IgD-negative memory B cell (primary cell): ENCODE data around the gene LCE3C. TPM values are rescaled to one million over a fixed set of nuclear protein-coding genes. Genes with fewer than 3 reads are reported as not detected.
"Not testable (repeated sequence)": the region's sequence is repeated elsewhere in the genome, so short reads cannot be mapped to it uniquely, and the experiment has no call there.

ENCODE experiments used
- H3K27ac Mint-ChIP-seq, 3 donors: one replicate each; pipeline ENCODE4 v1.8.0; 2020 to 2022; ENCODE audit warnings: mild to moderate bottlenecking in 3 of 3, mixed read lengths in 3 of 3, moderate library complexity in 1 of 3
- H3K27me3 Mint-ChIP-seq: one replicate; pipeline ENCODE4 v1.8.0; 2021; ENCODE audit warnings: mixed read lengths
- H3K36me3 Mint-ChIP-seq: one replicate; pipeline ENCODE4 v1.8.0; 2020; ENCODE audit warnings: mild to moderate bottlenecking, mixed read lengths
- H3K4me1 Mint-ChIP-seq, 3 donors: one replicate each; pipeline ENCODE4 v1.8.0; 2020 to 2022; ENCODE audit warnings: mixed read lengths in 3 of 3, mild to moderate bottlenecking in 1 of 3
- H3K4me3 Mint-ChIP-seq, 4 donors: one replicate each; pipeline ENCODE4 v1.8.0; 2020 to 2022; ENCODE audit warnings: mild to moderate bottlenecking in 4 of 4, mixed read lengths in 4 of 4, moderate library complexity in 3 of 4
- H3K9me3 Mint-ChIP-seq, 3 donors: one replicate each; pipeline ENCODE4 v1.8.0; 2020 to 2021; ENCODE audit warnings: mixed read lengths in 3 of 3, mild to moderate bottlenecking in 1 of 3
- polyA plus RNA-seq: library from polyadenylated mRNA; unstranded; fragments of 300-500 nt; fragmentation: Illumina TruSeq; gene quantifications from one replicate; pipeline ENCODE4 v1.2.3, GENCODE V29; 2021

The LCE3C gene, protein sequence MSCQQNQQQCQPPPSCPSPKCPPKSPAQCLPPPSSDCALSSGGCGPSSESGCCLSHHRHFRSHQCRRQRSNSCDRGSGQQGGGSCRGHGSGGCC
- not detected for polyA plus RNA-seq

DNA sequence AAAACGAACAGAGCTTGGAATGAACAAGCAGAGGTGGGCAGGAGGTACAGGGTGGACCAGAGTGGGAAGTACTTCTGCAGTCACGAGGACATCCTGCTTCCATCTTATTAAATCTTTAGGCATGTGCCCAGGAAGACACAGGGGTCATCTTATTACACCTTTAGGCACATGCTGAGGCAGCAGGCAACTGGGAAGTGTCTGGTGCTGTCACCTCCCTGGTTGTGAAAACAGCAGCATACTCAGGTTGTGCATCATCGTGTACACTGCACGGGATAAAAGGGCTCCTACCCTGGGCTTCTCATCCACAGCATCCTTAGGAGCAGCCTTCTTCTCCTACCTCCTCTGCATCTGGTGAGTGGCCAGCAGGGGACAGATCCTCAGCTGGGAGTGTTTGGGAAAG lies at the start of gene LCE3C:
TSS of gene LCE3C (plus strand) at position 301 of the 400 bp plus-strand sequence. CDS start 498 bp downstream, outside the sequence.
- no peaks in the 10 kb centered on the region for H3K9me3 Mint-ChIP-seq
- H3K36me3 Mint-ChIP-seq = no peaks in the 10 kb centered on the region
- H3K27ac Mint-ChIP-seq = no peak within 1 kb of the TSS
- no peaks in the 10 kb centered on the region for H3K27me3 Mint-ChIP-seq
- H3K4me3 Mint-ChIP-seq = no peak within 1 kb of the TSS
- no peaks in the 10 kb centered on the region for H3K4me1 Mint-ChIP-seq

DNA sequence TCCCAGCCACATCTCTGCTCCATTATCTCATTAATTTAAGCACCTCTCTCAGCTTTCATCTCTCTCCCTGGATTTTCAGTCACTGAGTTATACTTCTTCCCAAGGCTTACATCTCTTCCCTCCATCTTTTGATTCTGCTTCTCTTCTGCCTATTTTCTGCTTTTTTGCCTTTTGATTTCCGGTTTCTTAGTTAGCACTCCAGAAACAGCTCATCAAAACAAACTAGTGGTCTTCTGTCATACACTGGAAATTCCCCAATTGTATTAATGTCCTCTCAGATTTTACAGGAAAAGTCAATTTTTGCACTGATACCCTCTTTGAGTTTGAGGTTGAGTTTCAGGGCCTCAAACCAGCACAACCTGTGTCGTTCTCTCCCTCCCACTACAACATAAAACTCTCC lies 34.9 kb upstream of the LCE3C start:
- Mint-ChIP-seq H3K27me3 (peaks cover 4% of the 10 kb centered on the region), H3K4me3 (no peak overlapping the region), H3K4me1 (no peaks in the 10 kb centered on the region), H3K27ac (no peak overlapping the region), H3K36me3 (peaks cover 3% of the 10 kb centered on the region), H3K9me3 (peaks cover 5 to 10% (median 6%) of the 10 kb centered on the region in 3 donors)

DNA sequence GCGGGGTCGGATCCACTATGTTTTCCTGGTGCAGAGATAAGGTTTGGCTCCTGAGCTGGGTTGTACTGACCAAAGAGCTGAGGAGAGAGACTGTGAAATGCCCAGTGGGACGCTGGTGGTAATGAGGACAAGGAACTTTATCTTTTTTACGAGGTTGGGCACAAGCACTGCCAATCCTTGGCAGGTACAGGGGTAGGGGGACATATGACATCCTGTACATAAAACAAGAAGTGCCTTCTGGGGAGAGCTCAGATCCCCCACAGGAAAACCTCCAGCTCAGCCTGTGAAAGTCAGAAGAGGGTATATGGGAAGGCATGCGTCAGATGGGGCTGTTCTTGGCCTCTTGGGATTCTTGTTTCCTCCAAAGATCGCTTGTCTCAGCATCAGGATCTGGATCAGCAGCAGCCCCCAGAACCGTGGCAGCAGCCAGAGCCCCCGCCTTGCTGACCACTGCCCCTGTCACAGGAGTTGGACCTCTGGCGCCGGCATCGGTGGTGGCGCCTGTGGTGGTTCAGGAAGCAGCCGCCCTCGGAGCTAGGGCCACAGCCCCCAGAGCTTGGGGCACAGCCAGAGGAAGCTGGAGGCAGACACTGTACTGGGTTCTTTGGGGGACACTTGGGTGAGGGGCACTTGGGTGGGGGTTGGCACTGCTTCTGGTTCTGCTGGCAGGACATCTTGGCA lies 34.4 kb upstream of the LCE3C start:
- Mint-ChIP-seq H3K4me1 (no peaks in the 10 kb centered on the region), H3K27me3 (peaks cover 4% of the 10 kb centered on the region), H3K9me3 (peaks cover 6 to 11% (median 8%) of the 10 kb centered on the region in 3 donors), H3K36me3 (peaks cover 3% of the 10 kb centered on the region), H3K4me3 (no peak overlapping the region), H3K27ac (no peak overlapping the region)

DNA sequence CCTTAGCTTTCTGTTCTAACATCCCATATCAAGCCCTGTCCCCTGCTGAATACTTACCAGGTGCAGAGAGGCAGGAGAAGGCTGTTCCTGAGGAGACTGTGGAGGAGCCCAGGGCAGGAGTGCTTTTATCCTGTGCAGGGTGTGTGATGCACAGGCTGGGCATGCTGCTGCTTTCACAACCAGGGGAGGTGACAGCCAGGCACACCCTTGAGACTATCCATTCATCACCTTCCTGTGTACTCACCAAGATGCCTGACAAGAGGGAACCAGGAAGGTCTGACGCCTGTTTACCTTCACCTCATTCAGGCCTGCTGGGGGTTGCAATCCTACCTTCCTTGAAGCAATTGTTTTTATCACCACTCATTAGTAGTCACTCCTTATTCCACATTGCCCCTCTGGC lies 33.4 kb upstream of the LCE3C start, which contains the start of gene LCE3E:
TSS of gene LCE3E (minus strand) at position 100 of the 400 bp plus-strand sequence. CDS start 572 bp downstream, outside the sequence.
- Mint-ChIP-seq H3K4me1 (no peaks in the 10 kb centered on the region), H3K27ac (no peak within 1 kb of the TSS), H3K36me3 (peaks cover 4% of the 10 kb centered on the region), H3K9me3 (peaks cover 8 to 15% (median 9%) of the 10 kb centered on the region in 3 donors), H3K4me3 (no peak within 1 kb of the TSS), H3K27me3 (peaks cover 4% of the 10 kb centered on the region)

DNA sequence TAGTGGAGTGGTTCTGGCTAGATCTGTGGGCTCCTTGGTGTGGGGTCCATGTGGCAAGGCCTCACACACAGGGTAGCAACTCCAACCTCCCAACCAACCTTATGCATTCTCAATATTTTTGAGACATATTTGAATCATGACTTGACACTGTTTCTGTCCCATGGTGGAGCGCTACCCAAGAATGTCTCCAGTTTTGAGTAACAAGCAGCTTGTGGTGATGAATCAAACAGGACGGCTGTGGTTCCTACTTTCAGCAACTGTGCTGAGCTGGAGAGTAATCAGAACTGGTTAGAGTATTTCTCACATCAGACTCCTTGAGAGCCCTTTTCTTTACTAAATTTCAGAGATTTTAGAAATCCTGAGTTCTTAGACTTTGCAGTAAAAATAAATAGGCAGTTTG lies 22.9 kb upstream of the LCE3C start:
- H3K4me1 Mint-ChIP-seq = peaks cover 0 to 1% (median 0%) of the 10 kb centered on the region in 3 donors
- H3K36me3 Mint-ChIP-seq = peaks cover 1% of the 10 kb centered on the region
- no peak overlapping the region for H3K4me3 Mint-ChIP-seq
- peaks cover 6% of the 10 kb centered on the region for H3K27me3 Mint-ChIP-seq
- no peaks in the 10 kb centered on the region for H3K9me3 Mint-ChIP-seq
- no peak overlapping the region for H3K27ac Mint-ChIP-seq

DNA sequence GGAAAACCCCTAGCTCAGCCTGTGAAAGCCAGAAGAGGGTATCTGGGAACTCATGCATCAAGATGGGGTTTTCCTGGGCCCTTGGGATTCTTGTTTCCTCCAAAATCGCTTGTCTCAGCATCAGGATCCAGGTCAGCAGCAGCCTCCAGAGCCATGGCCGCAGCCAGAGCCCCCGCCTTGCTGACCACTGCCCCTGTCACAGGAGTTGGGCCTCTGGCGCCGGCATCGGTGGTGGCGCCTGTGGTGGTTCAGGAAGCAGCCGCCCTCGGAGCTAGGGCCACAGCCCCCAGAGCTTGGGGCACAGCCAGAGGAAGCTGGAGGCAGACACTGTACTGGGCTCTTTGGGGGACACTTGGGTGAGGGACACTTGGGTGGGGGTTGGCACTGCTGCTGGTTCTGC lies 20.5 kb upstream of the LCE3C start:
- not testable (repeated sequence) for H3K27ac Mint-ChIP-seq, H3K4me3 Mint-ChIP-seq, H3K27me3 Mint-ChIP-seq, H3K4me1 Mint-ChIP-seq, H3K9me3 Mint-ChIP-seq, H3K36me3 Mint-ChIP-seq

DNA sequence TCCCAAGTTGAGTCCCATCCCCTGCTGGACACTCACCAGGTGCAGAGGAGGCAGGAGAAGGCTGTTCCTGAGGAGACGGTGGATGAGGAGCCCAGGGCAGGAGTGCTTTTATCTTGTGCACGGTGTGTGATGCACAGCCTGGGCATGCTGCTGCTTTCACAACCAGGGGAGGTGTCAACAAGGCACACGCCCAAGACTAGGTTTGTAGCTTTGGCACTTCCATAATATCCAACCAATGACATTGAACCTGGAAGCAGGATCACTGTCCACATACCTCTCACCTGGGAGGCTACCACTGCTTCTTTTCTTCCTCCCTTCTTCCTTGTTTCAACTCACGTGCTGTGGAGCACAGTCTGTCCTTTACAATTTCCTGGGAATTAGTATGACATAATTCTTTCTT lies 19.6 kb upstream of the LCE3C start, which contains the start of gene LCE3D:
TSS of gene LCE3D (minus strand) at position 84 of the 400 bp plus-strand sequence. CDS start 580 bp downstream, outside the sequence.
- peaks cover 0 to 1% (median 0%) of the 10 kb centered on the region in 3 donors for H3K4me1 Mint-ChIP-seq

DNA sequence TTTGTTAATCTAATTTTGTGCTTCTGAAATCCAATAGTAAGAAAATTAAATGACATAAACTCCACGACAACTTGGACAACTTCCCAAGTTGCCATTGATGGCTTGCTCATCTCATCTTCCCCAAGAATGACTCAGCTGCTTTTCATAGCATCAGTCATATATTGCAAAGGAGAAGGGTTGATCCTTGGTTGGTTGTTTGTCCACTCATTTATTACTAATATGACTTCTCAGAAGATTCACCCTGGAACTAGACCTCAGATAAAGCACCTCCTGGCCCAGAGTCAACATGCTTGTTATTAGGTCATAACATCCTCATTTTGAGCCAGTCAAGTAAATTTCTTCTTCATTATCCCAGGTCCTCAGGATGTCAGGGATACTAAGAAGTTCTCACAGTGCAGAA lies 17.4 kb upstream of the LCE3C start:
- Mint-ChIP-seq H3K27ac (no peak overlapping the region), H3K4me3 (no peak overlapping the region), H3K4me1 (peaks cover 0 to 1% (median 0%) of the 10 kb centered on the region in 3 donors), H3K9me3 (no peaks in the 10 kb centered on the region), H3K27me3 (peaks cover 2% of the 10 kb centered on the region), H3K36me3 (no peaks in the 10 kb centered on the region)

More for the DNA sequence above, 19.6 kb upstream of the LCE3C start, which contains the start of gene LCE3D:
- Mint-ChIP-seq H3K9me3 (no peaks in the 10 kb centered on the region), H3K4me3 (no peak within 1 kb of the TSS), H3K36me3 (no peaks in the 10 kb centered on the region), H3K27me3 (peaks cover 2% of the 10 kb centered on the region), H3K27ac (no peak within 1 kb of the TSS)

DNA sequence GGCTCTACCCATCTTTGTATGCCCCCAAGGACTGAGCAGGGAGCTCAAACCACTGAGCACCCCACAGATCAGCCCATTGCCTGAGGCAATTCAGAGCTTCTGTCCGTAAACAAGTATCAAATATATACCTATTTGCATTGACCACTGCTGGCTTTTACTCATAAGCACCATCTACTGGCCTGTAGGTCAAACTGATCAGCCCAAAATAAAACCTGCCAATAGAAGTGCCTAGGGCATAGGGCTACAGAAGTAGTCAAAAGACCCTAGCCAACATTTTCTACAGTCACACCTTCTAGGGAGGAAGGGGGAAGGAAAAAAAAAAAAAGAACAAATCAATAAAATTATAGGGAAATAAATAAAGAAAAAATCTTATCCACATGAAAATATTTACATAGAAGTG lies 14.4 kb upstream of the LCE3C start:
- no peak overlapping the region for H3K27ac Mint-ChIP-seq
- no peaks in the 10 kb centered on the region for H3K9me3 Mint-ChIP-seq
- no peak overlapping the region for H3K4me3 Mint-ChIP-seq
- no peaks in the 10 kb centered on the region for H3K27me3 Mint-ChIP-seq
- H3K36me3 Mint-ChIP-seq = no peaks in the 10 kb centered on the region
- no peaks in the 10 kb centered on the region for H3K4me1 Mint-ChIP-seq

DNA sequence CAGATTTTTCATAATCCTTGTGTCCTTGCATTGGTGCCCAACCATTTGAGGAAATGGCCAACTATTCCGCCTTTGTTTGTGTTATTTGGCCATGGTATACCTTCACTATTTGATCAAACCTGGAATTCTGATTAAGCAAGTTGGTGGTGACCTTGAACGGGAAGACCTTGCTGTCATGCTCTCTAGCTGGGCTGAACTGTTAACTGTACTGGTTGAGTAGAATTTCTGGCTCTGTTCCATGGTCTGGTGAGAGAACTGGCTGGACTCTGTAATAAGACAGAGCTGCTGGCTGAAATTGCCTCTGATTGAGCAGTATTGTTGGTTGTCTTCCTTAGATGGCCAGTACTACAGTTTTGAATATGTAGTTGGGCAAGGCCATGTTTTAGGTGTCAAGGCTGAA lies 3.0 kb upstream of the LCE3C start:
- no peaks in the 10 kb centered on the region for H3K36me3 Mint-ChIP-seq
- H3K4me1 Mint-ChIP-seq = no peaks in the 10 kb centered on the region
- H3K27me3 Mint-ChIP-seq = no peaks in the 10 kb centered on the region
- no peak overlapping the region for H3K27ac Mint-ChIP-seq
- no peak overlapping the region for H3K4me3 Mint-ChIP-seq
- no peaks in the 10 kb centered on the region for H3K9me3 Mint-ChIP-seq

DNA sequence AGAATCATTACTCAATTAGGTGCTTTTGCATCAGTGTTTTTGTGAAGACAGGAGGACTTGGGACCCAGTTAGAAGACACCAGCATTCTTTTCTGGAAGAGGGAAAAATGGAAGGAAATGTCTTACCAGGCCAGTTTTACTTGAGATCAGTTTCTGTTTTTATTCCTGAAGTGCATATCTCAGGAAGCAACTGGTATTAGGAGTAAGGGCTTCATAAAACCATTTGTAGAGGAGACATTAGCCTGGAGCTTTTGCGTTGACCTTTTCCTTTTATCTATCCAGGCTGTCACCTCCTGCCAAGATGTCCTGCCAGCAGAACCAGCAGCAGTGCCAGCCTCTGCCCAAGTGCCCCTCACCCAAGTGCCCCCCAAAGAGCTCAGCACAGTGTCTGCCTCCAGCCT lies 13.5 kb downstream of the LCE3C start, which contains the start of gene LCE3B:
TSS of gene LCE3B (plus strand) at position 301 of the 400 bp plus-strand sequence. CDS start at position 301, 0 bp downstream.
- Mint-ChIP-seq H3K27me3 (no peaks in the 10 kb centered on the region), H3K27ac (no peak within 1 kb of the TSS)

DNA sequence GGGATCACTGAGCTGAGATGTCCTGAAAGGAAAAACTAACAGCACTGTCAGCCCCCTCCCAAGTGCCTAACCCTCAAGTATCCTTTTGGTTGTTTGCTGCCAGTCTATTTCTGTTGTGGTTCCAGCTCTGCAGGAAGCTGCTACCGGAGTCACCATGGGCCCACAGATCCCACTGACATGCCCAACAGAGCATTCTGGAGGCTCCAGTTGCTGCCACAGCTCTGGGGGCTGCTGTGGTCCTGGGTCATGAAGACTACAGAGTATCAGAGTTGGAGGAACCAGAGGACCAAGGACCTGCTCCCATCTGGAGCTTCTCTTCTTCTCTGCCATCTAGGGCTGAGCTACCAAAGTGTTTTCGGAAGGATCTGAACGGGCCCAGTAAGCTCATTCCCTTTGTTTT lies 22.0 kb downstream of the LCE3C start:
- Mint-ChIP-seq H3K27me3 (peaks cover 14% of the 10 kb centered on the region), H3K4me1 (peaks cover 0 to 1% (median 0%) of the 10 kb centered on the region in 3 donors), H3K36me3 (peaks cover 5% of the 10 kb centered on the region), H3K9me3 (peaks cover 8 to 13% (median 12%) of the 10 kb centered on the region in 3 donors), H3K27ac (no peak overlapping the region), H3K4me3 (no peak overlapping the region)

More for the DNA sequence above, 13.5 kb downstream of the LCE3C start, which contains the start of gene LCE3B:
- Mint-ChIP-seq H3K4me1 (no peaks in the 10 kb centered on the region), H3K4me3 (no peak within 1 kb of the TSS), H3K9me3 (peaks cover 3 to 5% (median 3%) of the 10 kb centered on the region in 3 donors), H3K36me3 (peaks cover 2% of the 10 kb centered on the region)

DNA sequence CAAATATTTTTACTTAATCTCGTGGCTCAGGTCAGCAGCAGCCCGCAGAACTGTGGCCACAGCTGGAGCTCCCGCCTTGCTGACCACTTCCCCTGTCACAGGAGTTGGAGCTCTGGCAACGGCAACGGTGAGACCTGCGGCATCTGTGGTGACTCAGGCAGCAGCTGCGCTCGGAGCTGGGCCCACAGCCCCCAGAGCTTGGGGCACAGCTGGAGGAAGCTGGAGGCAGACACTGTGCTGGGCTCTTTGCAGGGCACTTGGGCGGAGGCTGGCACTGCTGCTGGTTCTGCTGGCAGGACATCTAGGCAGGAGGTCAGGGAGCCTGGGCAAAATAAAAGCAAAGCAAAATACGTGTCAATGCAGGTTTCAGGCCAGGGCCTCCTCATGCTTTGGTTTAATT lies 22.8 kb downstream of the LCE3C start, which contains the start of gene LCE3A:
TSS of gene LCE3A (minus strand) at position 301 of the 400 bp plus-strand sequence. CDS start at position 301, 0 bp downstream.
- Mint-ChIP-seq H3K4me1 (peaks cover 0 to 1% (median 0%) of the 10 kb centered on the region in 3 donors), H3K27me3 (peaks cover 14% of the 10 kb centered on the region), H3K27ac (no peak within 1 kb of the TSS), H3K9me3 (peaks cover 6 to 12% (median 9%) of the 10 kb centered on the region in 3 donors), H3K4me3 (no peak within 1 kb of the TSS), H3K36me3 (peaks cover 3% of the 10 kb centered on the region)

DNA sequence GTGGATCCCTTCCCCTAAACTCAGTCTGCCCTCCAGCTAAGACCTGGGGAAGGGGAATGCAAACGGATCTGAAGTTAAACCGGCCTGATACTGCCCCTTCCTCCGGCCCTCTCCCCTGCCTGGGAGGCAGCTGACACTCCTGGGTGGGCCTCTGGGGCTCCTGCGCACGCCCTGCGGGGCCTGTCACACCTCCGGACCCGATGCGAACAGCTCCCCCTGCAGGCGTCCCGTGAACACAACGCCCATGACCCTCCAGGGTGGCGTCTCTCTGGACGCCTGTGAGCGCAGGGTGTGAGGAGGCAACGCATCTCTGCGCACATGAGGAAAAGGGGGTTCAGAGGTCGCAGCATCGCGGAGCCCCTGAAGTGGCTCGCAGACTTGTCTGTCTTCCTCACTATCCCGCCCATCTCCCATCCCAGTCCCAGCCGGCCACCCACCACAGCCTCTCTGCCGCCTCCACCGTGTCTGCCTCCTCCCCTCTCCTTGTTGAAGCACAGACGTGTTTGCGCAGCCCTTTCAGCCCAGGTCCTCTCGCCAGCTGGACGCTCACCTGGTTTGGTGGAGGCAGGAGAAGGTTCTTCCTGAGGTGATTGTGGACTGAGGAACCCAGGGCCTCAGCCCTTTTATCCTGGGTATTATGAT lies 23.3 kb downstream of the LCE3C start:
- Mint-ChIP-seq H3K27me3 (peaks cover 16% of the 10 kb centered on the region), H3K4me1 (peaks cover 0 to 1% (median 0%) of the 10 kb centered on the region in 3 donors), H3K27ac (no peak overlapping the region), H3K4me3 (no peak overlapping the region), H3K9me3 (peaks cover 6 to 11% (median 9%) of the 10 kb centered on the region in 3 donors), H3K36me3 (peaks cover 3% of the 10 kb centered on the region)

DNA sequence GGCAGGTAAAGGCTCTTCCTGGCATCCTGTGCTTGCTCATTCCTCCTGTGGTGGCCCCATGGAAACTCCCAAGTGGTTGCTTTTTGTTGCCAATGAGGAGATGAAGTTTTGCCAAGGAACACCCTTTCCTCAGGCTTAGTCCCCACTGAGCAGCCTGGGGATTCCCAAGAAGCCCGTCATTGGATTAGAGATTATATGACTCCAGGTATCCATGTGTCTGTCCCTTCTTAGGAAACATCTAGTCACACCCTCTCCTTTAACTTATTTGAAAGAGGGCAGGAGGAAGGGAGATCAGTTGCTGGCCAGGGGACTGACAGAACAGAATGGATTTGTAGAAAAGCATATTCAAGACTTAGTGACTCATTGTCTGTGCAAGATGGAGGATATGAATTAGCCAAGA lies 26.7 kb downstream of the LCE3C start:
- no peaks in the 10 kb centered on the region for H3K4me1 Mint-ChIP-seq
- no peaks in the 10 kb centered on the region for H3K36me3 Mint-ChIP-seq
- H3K27me3 Mint-ChIP-seq = peaks cover 22% of the 10 kb centered on the region
- no peak overlapping the region for H3K4me3 Mint-ChIP-seq
- no peak overlapping the region for H3K27ac Mint-ChIP-seq
- peaks cover 0 to 5% (median 0%) of the 10 kb centered on the region in 3 donors for H3K9me3 Mint-ChIP-seq
